IMR-90 (cell line): ENCODE results near the gene KCP.

Experiments
- BHLHE40 ChIP-seq: fragments of 150-350 bp; IDR thresholded peaks from 2 replicates; pipeline ENCODE4 v1.6.1; 2016; ENCODE audit warnings: mild to moderate bottlenecking, low read depth, low read length
- CHD1 ChIP-seq: IDR thresholded peaks from 2 replicates; pipeline ENCODE4 v1.6.1; 2012; ENCODE audit warnings: low read depth, low read length, improper control_type of control experiment
- ELK1 ChIP-seq: fragments of 150-350 bp; IDR thresholded peaks from 2 replicates; pipeline ENCODE4 v1.6.1; 2016; ENCODE audit warnings: low read depth, mild to moderate bottlenecking, low read length, moderate library complexity, borderline replicate concordance
- MAFK ChIP-seq: IDR thresholded peaks from 2 replicates; pipeline ENCODE4 v1.6.1; 2012; ENCODE audit warnings: low read depth, low read length, improper control_type of control experiment
- MAZ ChIP-seq: IDR thresholded peaks from 2 replicates; pipeline ENCODE4 v1.6.1; 2012; ENCODE audit warnings: low read depth, mild to moderate bottlenecking, low read length, improper control_type of control experiment, moderate library complexity, borderline replicate concordance
- MXI1 ChIP-seq: IDR thresholded peaks from 2 replicates; pipeline ENCODE4 v1.6.1; 2012; ENCODE audit warnings: low read depth, mild to moderate bottlenecking, low read length, moderate library complexity, borderline replicate concordance
- NFE2L2 ChIP-seq: fragments of 150-350 bp; IDR thresholded peaks from 2 replicates; pipeline ENCODE4 v1.6.1; 2016; ENCODE audit warnings: low read depth, mild to moderate bottlenecking, low read length
- POLR2A ChIP-seq: IDR thresholded peaks from 2 replicates; pipeline ENCODE4 v1.6.1; 2012; ENCODE audit warnings: mild to moderate bottlenecking, low read depth, low read length
- RAD21 ChIP-seq: IDR thresholded peaks from 2 replicates; pipeline ENCODE4 v1.6.1; 2012; ENCODE audit warnings: low read length, improper control_type of control experiment
- RCOR1 ChIP-seq: IDR thresholded peaks from 2 replicates; pipeline ENCODE4 v1.6.1; 2012; ENCODE audit warnings: mild to moderate bottlenecking, low read length, improper control_type of control experiment; ENCODE audit not compliant: insufficient replicate concordance
- RFX5 ChIP-seq: IDR thresholded peaks from 2 replicates; pipeline ENCODE4 v1.8.0; 2012; ENCODE audit warnings: low read depth, mild to moderate bottlenecking, low read length, moderate library complexity
- SMC3 ChIP-seq: fragments of 150-350 bp; IDR thresholded peaks from 2 replicates; pipeline ENCODE4 v1.6.1; 2016; ENCODE audit warnings: low read depth, mild to moderate bottlenecking, antibody characterized with exemption, low read length, moderate library complexity
- TF ChIP-seq, protein P1 (sequence below): conservative IDR thresholded peaks from 2 replicates; pipeline ENCODE4 v1.5.1; 2012; ENCODE audit warnings: mild to moderate bottlenecking, low read depth, low read length, improper control_type of control experiment
- TF ChIP-seq, protein P2 (sequence below): fragments of 150-350 bp; IDR thresholded peaks from 2 replicates; pipeline ENCODE4 v1.6.1; 2017; ENCODE audit warnings: mild to moderate bottlenecking, antibody characterized with exemption, low read length, low read depth

- TF ChIP-seq, protein P1, sequence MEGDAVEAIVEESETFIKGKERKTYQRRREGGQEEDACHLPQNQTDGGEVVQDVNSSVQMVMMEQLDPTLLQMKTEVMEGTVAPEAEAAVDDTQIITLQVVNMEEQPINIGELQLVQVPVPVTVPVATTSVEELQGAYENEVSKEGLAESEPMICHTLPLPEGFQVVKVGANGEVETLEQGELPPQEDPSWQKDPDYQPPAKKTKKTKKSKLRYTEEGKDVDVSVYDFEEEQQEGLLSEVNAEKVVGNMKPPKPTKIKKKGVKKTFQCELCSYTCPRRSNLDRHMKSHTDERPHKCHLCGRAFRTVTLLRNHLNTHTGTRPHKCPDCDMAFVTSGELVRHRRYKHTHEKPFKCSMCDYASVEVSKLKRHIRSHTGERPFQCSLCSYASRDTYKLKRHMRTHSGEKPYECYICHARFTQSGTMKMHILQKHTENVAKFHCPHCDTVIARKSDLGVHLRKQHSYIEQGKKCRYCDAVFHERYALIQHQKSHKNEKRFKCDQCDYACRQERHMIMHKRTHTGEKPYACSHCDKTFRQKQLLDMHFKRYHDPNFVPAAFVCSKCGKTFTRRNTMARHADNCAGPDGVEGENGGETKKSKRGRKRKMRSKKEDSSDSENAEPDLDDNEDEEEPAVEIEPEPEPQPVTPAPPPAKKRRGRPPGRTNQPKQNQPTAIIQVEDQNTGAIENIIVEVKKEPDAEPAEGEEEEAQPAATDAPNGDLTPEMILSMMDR = no peak
- TF ChIP-seq BHLHE40 (no peak), POLR2A (no peak), CHD1 (no peak), RFX5 (no peak), RAD21 (no peak), MXI1 (no peak), MAZ (no peak), MAFK (no peak), RCOR1 (no peak), SMC3 (no peak), ELK1 (no peak), NFE2L2 (no peak)
- TF ChIP-seq, protein P2, sequence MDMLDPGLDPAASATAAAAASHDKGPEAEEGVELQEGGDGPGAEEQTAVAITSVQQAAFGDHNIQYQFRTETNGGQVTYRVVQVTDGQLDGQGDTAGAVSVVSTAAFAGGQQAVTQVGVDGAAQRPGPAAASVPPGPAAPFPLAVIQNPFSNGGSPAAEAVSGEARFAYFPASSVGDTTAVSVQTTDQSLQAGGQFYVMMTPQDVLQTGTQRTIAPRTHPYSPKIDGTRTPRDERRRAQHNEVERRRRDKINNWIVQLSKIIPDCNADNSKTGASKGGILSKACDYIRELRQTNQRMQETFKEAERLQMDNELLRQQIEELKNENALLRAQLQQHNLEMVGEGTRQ = no peak
Observed at GRCh38 chr7:128841171-128841690, 69.3 kb downstream of the KCP start.
